HG03460 (cell line): ENCODE data around the gene EPB41L5.
"Not testable (repeated sequence)": the region's sequence is repeated elsewhere in the genome, so short reads cannot be mapped to it uniquely, and the experiment has no call there.

Experiments used
- ATAC-seq: cut with Tn5 transposase; IDR thresholded peaks from one replicate; pipeline ENCODE4 v1.9.1; 2021; ENCODE audit not compliant: unreplicated experiment

Gene EPB41L5

GRCh38 chr2:120192280-120192679 lies 179.4 kb downstream of the EPB41L5 start:
- ATAC-seq, result no peak

DNA sequence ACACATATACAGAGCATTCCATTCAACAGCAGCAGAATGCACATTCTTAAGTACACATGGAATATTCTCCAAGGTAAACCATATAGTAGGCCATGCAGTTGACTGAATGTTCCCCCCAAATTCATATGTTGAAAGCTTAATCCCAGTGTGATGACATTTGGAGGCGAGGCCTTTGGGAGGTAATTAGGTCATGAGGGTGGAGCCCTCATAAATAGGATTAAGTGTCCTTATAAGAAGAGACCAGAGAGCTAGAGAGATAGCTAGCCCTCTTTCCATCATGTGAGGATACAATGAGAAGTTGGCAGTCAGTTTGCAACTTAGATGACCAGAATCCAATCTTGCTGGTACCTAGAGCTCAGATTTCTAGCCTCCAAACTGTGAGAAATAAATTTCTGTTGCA lies 182.7 kb downstream of the EPB41L5 start:
- ATAC-seq, result no peak

DNA sequence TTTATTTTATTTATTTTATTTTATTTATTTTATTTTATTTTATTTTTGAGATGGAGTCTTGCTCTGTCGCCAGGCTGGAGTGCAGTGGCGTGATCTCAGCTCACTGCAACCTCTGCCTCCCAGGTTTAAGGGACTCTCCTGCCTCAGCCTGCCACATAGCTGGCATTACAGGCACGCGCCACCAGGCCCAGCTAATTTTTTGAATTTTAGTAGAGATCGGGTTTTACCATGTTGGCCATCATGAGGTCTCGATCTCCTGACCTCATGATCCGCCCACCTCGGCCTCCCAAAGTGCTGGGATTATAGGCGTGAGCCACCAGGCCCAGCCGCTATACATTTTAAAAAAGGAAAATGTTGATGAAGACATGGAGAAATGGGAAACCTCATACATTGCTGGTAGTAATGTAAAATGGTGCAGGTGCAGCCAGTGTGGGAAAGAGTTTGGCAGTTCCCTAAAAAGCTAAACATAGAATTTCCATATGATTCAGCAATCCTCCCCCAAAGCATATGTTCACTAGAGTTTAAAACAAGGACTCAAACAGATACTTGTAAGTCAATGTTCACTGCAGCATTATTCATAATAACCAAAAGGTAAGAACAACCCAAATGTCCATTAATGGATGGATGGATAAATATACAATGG lies 187.1 kb downstream of the EPB41L5 start:
- not testable (repeated sequence) for ATAC-seq

GRCh38 chr2:120203251-120204021 lies 190.6 kb downstream of the EPB41L5 start:
- no peak for ATAC-seq

GRCh38 chr2:120204022-120204405 lies 191.1 kb downstream of the EPB41L5 start:
- no peak for ATAC-seq

DNA sequence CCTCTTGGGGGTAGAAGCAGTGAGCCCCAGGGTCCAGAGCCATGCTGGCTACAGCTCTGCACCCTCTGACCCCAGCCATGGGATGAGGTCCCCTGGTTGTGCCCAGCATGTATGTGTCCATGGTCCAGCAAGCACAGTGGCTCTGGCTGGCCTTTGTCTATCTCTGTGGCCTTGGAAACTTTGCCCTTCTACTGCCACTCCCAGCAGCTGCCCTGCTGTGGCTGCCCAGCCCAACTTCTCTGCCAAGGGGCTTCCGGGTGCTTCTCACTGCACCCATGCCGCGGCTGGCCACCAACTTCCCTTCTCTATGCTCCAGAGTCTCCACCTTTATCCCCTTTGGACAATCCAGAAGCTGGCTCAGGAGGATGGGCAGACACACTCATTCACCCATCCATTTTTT lies 191.5 kb downstream of the EPB41L5 start:
- ATAC-seq, result no peak

- no peak for ATAC-seq
Measured at GRCh38 chr2:120204945-120205670, 192.2 kb downstream of the EPB41L5 start.

- no peak for ATAC-seq
Measured at GRCh38 chr2:120206022-120206581, 193.2 kb downstream of the EPB41L5 start.

DNA sequence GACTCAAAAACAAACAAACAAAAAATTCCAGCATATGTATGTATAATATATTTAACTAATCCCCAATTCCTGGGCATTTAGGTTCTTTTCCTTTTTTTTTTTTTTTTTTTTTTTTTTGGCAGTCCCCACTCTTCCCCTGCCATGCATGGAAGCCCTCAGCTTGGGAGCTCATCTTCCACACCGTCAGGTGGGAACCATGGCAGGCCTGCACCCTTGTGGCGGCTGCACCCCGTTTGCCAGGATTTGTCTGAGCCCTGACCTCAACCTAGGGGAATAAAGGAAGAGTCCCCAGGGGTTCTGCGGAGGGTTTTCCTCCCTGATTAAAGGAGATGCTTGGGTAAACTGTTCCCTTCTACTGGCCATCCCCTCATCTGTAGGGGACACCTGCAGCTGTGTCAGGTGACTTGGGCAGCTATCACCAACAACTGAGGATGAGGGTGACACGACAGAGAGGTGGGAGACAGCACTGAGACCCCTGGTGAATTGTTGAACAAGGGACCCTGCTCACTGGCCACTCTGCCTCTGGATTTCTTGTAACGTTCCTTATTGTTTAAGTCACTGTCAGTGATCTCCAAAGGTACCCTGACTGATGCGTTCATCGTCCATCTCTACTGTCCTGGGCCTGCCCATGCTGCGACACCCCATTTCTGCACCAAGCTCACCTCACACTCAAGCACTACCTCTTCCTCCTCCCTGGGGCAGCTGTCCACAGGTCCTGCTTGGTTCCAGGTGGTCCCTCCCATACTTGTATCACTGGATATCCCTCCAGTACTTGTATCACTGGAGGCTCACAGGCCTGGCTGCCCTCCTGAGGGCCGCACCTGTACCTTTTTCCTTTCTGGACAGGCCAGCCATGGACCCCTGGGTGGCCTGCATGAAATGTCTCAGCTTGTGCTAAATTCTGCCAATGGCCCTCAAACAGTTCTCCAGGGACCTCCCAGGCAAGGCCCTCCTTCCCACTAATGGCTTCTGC lies 195.8 kb downstream of the EPB41L5 start:
- no peak for ATAC-seq

DNA sequence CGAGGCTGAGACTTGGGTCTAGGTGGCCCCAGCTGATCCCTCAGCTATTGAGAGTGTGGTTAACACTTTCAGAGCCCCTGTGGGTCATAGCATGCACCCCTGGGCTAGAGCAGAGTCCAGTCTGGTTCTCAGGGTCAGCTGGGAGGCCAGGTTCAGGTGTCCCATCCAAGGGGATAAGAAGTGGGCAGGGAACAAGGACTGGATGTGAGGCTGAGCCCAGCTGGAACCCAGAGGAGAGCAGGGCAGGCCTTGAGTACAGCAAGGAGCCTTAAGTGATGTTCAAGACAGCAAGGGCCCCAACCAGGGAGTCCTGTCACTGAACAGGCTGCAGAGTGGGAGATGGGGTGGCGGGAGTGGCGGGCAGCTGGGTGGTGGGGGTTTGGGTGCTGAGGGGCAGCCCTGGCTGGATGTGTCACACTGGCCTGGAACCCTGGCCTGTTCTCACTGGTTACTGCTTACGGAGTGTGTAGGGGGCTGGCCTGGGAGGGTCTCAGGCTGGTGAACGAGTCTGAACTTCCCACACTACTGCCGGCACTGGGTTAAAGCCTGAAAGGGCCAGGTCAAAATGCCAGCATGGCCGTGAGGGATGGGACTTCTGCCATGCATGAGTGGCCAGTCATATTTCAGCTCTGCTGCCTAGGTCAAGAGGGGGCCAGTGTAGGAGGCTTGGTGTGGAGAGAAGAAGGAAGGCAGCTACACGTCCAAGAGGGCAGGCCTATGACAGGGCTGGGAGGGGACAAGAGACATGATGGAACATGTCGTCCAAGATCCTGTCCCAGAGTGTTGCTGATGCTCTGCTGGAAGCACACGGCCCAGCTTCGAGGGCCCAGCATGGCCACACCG lies 196.8 kb downstream of the EPB41L5 start:
- ATAC-seq, result no peak

- no peak for ATAC-seq
Measured at GRCh38 chr2:120210270-120210693, 197.4 kb downstream of the EPB41L5 start.

DNA sequence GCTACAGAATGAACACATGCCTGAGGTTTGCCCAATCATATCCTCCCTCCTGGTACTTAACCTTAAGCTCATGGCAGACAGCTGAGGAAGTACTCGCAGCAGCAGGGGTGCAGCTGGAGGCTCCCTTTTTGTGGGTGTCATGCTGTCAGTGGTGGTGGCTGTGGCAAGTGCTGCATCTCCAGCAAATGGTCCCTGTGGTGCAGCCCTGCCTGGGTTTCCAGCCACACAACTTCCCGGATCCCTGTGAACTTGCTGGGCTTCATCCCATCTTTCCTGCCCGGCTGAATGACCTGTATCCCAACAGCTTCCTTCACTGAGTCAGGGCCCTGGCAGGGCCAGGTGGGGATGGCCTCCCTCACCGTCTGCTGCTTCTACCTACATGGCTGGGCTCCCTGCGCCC lies 205.3 kb downstream of the EPB41L5 start:
- no peak for ATAC-seq

DNA sequence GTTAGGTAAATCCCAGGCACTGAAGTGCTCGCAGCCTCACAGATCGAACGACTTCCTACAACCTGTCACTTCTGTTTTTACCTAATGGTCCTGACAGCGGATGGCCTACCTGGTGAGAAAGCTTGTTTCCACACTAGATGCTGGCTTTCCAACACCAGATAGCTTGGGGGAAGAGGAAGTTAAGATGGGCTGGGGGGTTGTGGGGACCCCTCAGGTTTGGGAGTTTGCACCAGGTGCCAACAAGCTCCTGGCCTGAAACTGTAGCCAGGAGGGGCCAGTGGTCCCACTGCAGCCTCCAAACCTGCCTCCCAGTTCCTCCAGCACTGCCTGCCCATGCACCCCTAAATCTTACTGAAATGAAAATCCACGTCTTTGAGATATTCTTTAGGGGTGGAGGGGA lies 206.4 kb downstream of the EPB41L5 start:
- ATAC-seq, result no peak

DNA sequence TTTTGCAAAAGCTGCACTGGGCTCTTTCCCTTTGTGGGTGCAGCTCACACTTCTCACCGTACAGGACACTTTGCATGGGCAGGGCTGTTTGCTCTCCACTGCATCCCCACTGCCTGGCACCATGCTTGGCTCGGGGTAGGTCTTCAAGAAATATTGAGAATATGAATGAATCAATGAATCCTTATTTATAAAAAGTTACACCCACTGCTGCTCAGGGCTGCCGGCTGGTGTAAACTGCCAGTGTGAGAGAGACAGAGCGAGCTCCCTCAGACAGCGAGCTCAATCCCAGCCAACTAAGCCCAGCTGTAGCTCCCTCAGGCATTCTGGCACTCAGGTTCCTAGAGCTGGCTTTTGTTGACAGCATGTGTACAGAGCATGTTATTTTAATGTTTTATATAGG lies 206.9 kb downstream of the EPB41L5 start:
- no peak for ATAC-seq

GRCh38 chr2:120220756-120221155 lies 207.9 kb downstream of the EPB41L5 start:
- ATAC-seq, result no peak

- no peak for ATAC-seq
Measured at GRCh38 chr2:120221616-120222015, 208.7 kb downstream of the EPB41L5 start.

- no peak for ATAC-seq
Measured at GRCh38 chr2:120222186-120223033, 209.5 kb downstream of the EPB41L5 start.

DNA sequence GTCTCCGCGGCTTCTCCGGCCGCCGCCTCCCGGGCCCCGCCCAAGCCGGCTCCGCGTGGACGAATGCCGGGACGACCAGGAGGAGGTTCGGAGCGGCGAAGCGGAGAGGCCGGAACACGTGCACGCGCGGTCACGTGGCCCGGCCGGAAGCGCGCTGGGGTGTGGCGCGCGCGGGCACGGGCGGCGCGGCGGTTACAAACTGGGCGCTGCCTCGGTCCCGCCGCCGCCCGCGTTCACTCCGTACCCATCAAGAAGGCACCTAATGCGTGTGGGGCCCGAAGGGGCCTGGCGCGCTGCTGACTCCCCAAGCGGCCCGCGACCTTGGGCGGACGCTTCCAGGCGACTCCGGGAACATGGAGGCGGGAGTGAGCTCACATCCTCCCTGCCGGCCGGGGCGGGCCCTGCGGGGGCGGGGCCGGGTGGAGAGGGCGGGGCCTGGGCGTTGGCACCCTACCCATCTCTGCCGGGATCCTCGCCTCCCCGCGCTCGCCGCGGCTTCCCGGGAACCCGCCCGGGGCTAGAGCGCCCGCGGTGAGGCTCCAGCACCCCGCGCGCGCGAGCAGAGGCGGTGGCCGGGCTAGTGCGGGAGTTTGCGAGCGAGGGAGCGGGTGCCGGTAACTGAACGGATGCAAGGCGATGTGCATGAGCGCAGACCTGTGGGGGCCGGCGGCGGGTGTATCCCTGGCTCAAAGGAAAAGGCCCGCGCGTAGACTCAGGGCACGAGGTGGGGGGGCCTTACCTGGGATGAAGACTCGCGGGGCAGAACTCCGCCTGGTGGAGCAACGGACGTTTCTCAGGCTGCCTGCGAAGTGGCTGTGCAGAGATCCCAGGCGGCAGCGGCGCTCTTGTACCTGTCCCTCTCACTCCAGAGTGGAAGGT lies 210.4 kb downstream of the EPB41L5 start, which contains the start of gene TMEM185B:
TMEM185B (minus strand) TSS at position 367 of the 879 bp plus-strand sequence. CDS start 424 bp downstream, outside the sequence.
- peak; percentile 88 for ATAC-seq
